Ovary (tissue), 3 donors: ENCODE data around the gene LRRC15.

ENCODE experiments used
- EP300 ChIP-seq: sonication (generic); formaldehyde crosslinking; IDR thresholded peaks from one replicate; pipeline ENCODE4 v1.6.1; 2017; ENCODE audit warnings: antibody characterized with exemption
- POLR2A ChIP-seq: fragments of 450-650 bp; IDR thresholded peaks from one replicate; pipeline ENCODE4 v1.6.1; 2017; ENCODE audit warnings: antibody characterized with exemption, mild to moderate bottlenecking, moderate library complexity
- TF ChIP-seq, protein P1 (sequence below), 3 donors: fragments of 450-650 bp in 2 of 3; fragments of 200-600 bp in 1 of 3; IDR thresholded peaks; one replicate each; pipeline versions ENCODE4 v1.5.1 to v1.8.0; 2016 to 2022; ENCODE audit warnings: antibody characterized with exemption in 3 of 3, mild to moderate bottlenecking in 1 of 3
- donor health status: DM: no; HTN: no; CAD: no.

DNA sequence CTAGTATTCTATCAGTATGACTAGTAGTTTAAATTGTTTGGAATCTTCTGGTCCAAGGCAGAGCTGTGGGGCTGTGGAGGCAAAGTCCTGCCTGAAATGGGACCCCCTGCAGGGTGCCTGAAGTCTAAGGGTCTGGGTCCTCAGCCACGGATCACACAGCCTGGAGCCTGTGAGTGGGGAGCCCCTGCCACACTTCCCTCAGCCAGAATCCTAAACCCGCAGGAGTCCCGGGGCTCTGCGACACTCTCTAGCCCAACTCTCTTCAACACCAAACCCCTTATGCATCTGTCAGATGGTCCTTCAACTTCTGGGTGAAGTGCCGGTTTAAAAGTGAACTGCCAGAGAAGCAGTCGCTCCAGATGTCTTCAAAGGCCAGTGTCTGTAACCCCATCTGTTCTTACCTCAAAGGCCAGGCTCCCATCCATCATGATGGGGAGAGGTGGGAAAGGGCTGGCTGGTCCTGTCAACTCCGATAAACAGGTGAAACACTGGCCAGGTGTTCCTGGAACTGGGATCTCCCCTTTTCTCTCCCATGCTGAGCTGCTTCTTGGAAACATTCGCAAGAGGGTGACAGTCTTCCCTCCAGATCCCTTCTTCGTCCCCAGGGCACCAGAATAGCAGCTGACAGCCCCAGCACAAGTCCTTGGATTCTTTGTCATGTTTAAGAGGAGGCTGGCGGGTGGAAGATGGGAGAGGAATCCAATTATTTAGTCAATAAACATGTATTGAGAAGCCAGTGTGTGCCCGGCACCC lies 64.0 kb downstream of the LRRC15 start:
- TF ChIP-seq EP300 (no peak), POLR2A (no peak)
- TF ChIP-seq, protein P1, sequence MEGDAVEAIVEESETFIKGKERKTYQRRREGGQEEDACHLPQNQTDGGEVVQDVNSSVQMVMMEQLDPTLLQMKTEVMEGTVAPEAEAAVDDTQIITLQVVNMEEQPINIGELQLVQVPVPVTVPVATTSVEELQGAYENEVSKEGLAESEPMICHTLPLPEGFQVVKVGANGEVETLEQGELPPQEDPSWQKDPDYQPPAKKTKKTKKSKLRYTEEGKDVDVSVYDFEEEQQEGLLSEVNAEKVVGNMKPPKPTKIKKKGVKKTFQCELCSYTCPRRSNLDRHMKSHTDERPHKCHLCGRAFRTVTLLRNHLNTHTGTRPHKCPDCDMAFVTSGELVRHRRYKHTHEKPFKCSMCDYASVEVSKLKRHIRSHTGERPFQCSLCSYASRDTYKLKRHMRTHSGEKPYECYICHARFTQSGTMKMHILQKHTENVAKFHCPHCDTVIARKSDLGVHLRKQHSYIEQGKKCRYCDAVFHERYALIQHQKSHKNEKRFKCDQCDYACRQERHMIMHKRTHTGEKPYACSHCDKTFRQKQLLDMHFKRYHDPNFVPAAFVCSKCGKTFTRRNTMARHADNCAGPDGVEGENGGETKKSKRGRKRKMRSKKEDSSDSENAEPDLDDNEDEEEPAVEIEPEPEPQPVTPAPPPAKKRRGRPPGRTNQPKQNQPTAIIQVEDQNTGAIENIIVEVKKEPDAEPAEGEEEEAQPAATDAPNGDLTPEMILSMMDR (IDR thresholded peaks at IDR 0.05), result no peak
